HL-60/S4 (cell line): ENCODE results near the gene RNF141.

Experiments used
- in situ Hi-C: fragments of 300-500 bp; cut with MboI; formaldehyde crosslinking; loops from 2 replicates; pipeline ENCODE4 v1.14.3; 2022; ENCODE audit warnings: low sequenced_read_pairs

The RNF141 gene

DNA sequence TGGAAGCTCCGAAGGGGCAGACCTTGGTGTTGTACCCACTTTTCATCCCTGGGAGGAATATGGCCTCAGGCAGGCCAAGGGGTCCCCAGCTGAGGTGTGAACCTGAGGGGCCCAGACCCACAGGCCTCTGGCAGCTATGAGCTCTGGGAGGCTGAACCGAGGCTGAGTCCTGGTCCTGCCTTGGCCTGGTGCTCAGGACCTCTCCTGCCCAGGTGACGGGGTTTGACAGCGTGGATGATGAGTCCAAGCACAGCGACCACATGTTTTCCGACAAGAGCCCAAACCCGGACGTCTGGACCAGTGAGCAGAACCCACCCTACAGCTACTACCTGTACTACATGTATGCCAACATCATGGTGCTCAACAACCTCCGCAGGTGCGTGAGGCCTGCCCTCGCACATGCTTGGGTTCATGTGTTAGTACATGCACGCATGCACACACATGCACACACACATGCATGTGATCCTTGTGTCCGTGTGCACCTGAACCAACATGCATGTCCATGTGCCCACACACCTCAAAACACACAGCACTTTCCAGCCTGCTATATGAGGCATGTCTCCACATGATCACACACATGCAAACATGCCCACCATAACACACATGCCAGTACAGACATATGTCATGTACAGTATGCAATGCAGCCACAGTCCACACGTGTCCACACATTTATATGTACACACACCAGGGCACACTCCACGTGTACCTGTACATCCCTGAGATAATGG is 40.9 kb downstream of the RNF141 start:
- in situ Hi-C loops = no loop called here

DNA sequence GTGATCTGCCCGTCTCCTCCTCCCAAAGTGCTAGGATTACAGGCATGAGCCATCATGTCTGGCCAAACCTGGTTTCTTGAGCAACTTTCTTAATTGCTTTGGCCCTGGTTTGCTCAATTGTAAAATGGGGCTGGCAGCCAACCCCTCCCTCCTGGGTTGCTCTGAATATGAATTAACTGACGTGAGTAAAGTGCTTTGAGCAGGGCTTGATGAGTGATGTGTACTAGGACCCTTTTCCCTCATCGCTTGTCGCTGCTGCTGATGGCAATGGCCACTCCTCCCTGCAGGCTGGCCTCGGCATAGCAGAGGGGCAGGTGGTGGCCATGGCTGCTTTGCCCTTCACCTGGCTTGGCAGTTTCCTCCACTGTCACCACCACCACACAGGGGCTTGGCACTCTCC is 41.5 kb downstream of the RNF141 start:
- in situ Hi-C loops = no loop called here

DNA sequence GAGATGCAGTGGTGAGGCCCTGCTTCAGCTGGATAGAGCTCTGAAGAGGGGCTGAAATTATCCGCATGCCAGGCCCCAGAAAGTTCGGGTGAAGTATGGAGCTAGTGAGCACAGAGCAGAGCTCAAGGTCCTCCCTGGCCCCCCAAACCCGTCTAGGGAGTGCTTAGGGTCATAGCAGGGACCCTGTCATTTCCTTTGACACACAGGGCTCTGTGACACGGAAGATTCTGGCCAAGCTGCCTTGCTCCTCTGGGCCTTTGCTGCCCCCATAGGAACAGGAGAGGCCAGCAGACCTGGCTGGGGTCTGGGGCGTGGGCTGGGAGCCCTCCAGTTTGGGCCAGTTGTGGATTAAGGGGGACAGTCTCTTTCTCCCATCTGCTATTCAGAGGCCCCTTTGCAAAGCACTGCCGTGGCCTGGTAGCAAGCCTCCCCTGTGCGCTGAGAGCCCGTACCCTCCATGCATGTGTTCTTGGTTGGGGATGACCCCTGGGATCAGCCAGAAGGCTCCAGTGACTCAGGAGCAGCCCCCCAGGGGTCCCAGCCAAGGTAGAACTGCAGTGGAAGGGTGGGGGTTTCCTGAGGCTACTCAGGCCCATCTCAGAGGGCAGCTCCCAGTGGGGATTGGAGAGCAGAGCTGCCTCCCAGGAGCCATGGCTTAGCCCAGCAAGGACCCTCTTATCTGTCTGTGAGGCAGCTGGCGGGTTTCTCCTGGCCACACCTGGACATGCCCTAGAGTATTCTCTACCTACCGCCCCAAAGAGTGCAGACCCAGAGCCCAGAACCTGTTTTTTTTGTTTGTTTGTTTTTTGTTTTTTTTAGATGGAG is 42.3 kb downstream of the RNF141 start:
- in situ Hi-C loops = no loop called here

DNA sequence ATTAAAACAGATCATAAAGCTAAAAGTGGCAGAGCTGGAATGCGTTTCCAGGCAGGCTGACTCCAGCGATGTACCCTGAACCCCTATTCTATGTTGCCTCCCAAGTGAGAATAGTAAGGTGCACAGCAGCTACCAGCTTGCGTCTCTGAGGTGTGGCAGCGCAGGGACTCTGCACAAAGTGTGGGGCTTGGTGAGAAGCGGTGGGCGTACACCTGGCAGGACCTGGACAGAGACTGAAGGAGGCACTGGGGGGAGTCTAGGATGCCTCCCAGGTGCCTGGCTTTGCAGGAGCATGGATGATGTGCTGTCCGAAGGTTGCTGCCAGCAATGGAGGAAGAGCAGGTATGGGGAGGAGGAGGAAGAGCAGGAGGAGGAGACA is 43.0 kb downstream of the RNF141 start:
- in situ Hi-C loops = no loop called here

DNA sequence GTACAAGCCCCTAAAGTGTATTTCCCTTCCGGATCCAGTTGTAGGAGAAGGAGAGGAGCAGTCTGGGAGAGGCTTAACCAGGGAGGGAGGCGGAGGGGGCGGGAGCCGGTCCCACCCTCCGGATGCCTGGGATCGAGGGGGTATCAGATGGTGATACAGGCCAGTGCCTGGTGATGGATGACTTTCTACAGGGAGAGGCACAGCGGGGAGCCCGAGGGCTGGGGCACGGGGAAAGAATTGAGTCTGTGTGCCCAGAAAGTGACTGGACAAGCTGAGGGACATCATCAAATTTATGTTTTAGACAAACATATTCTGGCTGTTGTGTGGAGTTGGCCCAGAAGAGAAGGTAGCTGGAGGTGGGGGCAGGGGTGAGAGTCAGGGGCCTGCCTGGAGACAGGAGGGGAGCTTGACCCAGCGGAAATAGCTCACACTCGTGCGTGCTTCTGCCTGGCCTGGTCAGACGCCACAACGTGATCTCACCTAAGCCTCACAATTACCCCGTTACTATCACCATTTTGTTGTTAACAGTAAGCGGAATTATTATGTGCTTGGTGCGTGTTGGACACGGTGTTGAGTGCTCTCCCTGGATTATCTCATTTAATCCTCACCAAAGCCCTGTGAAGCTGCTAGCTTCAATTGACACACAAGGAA is 43.5 kb downstream of the RNF141 start:
- in situ Hi-C loops = no loop called here

DNA sequence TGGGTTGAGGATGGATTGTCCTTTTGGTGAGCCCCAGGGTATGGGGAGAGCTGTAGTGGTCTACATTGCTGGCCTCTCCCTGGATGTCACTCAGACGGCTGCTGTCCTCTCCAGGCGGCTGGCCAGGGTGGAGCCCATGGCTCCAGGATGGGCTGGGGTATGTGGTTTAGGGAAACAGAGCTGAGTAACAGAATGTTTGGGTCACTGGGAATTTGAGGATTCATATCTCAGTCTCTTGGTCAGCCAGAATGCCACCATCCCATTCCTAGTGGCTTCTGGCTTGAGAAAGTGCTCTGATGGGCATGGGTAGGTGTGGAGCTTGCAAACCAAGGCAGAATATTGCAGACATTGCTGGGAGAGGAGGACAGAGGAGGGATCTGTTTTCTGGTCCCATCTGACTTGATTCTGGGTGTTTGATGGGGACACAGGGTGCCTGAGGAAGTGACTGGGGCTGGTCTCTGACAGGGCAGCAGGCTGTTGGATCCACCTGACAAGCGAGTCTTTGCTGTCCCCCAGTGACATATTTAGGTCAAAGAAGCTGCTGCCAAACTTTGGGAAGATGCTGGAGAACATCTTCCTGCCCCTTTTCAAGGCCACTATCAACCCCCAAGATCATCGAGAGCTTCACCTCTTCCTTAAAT is 44.6 kb downstream of the RNF141 start:
- in situ Hi-C loops = no loop called here

DNA sequence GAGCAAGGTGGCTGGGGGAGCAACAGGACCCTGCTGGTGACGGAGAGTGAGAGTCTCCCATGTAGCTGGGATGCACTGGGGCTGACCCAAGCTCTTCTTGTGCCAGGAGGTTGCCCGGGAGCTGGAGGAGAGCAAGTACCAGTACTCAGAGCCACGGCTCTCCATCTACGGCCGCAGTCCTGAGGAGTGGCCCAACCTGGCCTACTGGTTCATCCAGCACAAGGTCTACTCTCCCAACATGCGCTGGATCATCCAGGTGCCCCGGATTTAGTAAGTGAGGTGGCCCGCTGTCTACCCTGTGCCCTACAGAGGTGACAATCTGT is 45.6 kb downstream of the RNF141 start:
- in situ Hi-C loops = no loop called here

DNA sequence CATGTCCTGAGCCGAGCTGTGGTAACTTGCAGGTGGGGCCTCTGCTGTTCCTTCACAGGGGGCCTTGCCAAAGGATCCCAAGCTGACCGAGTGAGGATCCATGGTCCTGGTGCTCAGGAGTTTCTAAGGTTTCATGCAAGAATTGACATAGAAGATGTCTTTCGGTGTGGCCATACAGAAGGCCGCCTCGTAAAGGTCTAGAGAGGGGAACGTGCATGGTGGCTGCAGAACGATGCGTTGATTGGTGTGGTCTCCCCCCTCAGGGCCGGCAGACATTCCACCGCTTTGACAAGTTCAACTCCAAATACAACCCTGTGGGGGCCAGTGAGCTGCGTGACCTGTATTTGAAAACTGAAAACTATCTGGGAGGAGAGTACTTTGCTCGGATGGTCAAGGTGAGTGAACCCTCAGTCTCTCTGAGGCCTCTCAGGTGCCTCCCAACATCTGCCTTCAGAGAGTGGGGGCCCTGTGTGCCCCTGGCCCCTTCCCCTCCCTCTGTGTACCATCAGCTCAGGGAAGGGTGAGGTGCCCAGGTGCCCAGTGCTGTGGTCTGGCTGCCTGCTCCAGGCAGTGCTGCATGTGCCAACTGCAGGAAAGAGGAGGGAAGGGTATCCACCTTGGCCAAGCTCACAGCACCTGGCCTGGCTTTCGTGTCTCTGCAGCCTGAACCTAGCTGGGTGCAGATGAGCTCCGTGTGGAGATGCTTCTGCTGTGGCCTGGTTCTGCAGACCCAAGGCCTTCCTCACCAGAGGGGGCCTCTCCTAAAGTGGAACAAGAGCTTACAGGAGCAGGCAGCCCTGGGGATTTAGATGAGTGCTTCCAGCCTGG is 46.1 kb downstream of the RNF141 start:
- in situ Hi-C loops = no loop called here

DNA sequence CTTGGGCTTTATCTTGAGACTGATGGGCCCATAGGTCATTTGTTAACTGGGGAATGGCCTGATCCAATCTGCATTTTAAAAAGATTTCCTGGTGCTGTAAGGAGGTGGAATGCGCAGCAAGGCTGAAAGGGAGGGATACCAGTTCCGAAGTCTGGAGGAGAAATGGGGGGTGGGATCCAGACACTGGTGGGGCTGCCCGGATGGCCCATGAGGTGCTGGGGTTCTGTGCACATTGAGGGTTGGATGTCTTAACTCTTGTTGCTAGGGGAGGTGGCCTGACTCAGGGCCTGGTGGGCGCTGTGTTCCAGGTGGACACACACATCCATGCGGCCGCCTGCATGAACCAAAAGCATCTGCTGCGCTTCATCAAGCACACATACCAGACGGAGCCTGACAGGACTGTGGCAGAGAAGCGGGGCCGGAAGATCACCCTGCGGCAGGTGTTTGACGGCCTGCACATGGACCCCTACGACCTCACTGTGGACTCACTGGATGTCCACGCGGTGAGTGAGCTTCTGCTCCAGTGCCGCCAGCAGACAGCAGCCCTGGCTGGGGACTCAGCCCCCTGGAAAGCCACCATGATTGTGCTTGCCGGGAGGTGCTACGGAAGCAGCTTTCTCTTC is 47.8 kb downstream of the RNF141 start:
- in situ Hi-C loops = no loop called here

DNA sequence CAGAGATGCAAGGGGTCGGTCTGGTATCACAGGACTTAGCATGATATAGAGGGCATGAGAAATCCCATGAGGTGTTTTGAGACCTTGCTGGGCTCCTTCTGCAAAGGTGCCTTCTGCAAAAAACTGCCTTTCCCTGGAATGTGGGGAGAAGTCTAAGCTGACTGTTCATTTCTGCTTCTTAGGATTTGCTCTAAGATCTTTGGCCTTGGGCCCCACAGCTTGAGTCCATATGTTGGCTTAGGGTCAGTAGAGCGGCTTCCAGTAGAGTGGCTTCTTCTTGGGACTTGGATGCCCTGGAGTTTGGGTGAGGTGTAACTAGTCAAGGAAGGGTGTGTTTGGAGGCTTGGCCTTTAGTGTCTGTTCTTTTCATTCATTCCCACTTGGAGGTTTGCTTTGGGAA is 48.9 kb downstream of the RNF141 start:
- in situ Hi-C loops = no loop called here

DNA sequence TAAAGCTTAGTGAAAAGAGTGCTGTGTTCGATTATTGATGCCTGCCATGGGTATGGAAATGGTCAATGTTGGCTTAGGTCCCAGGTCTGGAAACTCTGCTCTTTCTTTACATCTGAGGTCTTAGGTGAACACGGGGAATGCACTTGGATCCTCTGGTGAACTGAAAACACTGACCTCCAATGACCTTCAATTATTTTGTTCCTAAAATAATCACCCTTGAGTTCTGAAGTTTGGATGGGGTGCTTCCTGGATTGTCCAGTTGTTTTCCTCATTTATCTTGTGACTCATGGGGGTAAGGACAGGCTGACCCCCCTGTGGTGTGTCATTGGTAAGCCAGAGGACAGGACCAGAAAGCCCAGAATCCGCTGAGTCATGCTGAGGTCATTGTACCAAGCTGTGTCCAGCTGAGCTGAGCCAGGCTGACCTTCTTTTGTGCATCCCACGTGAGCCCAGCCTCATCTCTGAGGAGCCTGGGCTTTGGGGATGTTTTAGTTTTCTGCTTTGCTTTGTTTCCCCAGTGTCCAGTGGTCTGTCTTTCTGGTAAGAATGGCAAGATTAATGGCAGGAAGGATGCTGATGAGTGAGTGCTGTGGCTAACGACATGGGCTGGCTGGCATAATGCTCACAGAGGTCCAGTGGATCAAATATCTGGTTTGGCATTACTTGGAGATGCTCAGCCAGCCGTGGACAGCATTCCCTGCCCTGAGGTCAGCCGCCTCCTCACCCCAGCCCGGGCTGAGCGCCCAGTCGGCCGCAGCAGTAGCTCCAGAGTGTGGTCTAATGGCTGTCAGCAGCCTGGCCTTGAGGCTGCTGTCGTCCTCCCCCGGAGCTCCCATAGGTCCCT is 50.4 kb downstream of the RNF141 start:
- in situ Hi-C loops = no loop called here

DNA sequence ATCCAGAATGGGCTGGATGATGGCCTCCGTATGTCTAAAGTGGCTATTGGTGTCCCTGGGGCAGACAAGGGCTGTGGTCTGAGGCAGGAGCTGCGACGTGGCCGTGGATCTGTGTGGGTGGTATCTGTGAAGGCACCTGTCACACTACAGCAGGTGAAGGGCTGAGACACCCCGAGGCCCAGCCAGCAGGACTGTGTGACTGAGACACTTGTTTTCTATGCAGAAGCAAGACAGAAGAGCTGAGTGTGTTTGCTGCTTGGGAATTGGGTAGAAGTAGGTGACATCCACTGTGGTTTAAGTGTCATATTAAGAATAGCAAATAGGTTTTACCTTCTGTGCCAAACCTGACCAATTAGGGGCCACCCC is 51.0 kb downstream of the RNF141 start:
- in situ Hi-C loops = no loop called here

DNA sequence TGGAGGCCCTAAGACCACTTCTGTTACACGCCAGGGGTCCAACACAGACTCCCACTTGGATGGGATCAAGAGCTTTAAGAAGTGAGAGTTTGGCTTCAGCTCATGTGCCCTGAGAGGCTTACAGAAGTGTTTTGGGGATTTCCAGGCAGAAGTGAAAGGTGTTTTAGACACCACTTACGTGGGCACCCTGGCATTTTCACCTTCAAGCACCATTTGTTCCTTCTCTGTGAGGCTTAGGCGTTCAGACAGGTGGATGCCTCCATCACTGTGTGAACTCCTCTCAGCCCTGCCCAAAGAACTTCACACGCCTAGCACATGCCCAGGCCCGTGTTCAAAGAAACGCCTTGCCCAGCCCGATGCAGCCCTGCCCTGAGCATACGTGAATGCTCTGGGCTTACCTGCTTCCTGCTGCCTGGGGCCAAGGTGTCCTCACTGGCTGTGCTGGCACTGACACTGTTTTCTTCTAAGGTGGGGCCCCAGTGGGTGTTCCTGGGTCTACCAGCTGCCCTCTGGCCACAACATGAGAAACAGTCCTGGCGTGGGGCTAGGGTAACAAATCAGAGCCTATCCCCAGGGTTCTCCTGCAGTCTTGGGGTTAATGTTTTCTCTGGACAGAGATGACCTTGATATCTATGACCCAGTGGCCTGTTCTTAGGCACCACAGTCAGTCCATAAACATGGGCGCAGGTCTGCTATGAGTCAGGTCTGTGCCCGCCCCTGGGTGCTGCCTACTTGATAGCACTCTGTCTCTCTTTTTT is 51.9 kb downstream of the RNF141 start:
- in situ Hi-C loops = no loop called here

DNA sequence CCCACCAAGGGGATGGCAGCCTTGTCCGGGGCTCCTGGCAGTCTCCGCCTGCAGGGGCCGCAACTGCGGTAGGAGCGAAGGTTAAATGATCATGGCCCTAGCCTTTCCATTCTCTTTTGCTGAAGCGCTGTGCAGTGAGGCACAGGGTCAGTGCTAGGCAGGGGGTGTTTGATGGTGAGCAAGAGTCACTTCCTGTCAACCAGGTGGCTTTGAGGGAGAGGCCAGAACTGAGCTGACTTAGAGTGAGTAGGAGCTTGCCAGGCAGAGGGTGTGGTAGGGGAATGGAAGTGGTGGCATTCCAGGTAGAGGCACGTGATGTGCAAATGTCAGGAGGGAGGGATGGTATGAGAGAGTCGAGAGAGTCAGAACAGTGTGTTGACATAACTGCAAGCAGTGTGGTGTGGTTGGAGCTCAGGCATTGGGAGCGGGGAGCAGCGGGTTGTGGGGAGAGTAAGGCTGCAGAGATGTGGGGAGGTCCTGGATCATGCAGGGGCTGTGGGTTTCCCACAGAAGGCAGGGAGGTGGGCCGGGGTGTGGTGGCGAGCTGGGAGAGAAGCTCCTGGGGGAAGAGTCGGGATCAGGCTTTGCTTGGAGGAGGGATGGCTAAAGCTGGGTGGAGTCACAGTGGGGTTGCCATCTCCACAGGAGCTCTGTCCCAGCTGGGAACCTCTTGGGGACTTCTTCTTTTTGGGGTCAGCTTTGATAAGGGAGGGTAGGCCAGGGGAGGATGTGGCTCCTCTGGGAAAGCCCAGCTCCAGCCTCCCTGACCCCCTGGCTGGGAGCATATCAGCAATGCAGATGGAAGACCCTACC is 52.7 kb downstream of the RNF141 start:
- in situ Hi-C loops = no loop called here

DNA sequence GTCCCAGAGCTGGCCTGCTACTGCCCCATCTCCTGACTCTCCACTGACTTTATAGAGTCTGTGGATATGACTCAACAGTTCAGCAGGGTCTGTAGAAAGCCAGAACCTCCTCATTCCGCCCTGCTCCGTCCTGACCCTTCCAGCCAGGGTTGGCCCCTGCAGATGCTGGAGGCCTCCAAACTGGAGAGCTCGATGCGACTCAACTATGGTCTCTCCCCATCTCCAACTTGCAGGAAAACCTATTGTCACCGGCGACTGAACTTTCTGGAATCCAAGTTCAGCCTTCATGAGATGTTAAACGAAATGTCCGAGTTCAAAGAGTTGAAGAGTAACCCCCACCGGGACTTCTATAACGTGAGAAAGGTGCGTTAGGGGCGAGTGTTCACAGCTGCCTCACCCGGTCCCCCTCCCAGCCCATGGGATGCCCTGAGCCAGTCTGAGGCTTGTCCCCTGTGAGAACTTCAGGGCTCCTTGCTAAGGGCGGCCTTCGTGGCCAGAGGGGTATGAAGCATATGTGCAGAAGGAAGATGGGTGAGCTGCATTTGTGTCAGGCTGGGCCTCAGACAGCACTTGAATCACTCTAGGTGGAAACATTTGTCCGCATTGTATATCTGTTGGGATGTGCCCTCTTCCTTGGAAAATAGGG is 53.9 kb downstream of the RNF141 start:
- in situ Hi-C loops = no loop called here

DNA sequence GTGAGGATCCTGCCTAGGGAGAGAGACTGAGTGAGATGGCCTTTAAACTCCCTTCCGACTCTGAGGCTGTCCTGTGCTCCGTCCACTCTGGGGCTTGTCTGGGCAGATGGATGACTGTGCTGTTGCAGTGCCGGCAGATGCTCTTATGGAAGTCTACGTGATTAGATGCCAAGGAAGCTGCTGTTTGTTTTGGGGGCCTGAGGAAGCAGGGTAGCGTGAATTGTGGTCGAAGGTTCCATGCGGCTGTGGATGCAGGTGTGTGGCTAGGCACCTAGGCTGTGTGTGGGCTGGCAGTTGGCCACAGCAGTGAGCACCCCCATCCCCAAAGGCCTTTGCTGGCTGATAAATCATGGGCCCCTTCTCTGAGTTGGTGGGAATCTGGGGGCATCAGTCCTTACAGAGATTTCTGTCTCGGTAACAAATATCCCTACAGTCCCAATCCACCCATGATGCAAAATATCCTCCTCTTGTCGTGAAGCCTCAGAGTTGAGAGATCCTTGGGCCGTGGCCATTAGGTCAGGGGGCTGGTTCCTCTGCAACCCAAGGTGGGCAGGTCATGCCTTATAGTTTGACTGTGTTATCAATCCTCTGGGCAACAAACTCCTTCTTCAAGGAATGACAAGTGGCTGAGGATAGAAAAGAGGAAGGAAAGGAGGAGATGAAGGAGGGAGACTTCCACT is 54.7 kb downstream of the RNF141 start:
- in situ Hi-C loops = no loop called here

DNA sequence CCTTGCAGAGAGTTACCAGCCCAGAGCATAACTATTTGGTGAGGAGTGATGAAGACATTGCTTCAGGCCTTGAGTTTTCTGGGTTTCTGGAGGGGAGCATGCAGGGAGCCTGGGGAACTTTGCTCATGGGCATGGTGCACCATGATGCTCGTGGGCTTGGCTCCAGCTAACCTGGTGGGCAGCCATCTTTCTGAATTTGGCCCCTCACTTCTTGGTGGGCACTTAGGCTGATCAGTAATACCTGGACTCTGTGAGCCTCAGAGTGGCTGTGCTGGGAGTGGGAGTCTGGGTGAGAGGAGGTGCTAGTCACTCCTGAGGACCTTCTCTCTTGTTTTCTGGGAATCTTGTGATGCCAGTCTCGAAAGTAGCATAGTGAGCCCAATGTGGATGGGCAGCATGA is 55.3 kb downstream of the RNF141 start:
- in situ Hi-C loops = no loop called here
